ENCODE measurements around the gene HHLA2. TPM values are rescaled to one million over a fixed set of nuclear protein-coding genes. Genes with fewer than 3 reads are reported as not detected.

HHLA2 gene
- total and polyA plus RNA-seq, 8 donors = 0.47 to 3.0 (median 2.4) TPM

DNA sequence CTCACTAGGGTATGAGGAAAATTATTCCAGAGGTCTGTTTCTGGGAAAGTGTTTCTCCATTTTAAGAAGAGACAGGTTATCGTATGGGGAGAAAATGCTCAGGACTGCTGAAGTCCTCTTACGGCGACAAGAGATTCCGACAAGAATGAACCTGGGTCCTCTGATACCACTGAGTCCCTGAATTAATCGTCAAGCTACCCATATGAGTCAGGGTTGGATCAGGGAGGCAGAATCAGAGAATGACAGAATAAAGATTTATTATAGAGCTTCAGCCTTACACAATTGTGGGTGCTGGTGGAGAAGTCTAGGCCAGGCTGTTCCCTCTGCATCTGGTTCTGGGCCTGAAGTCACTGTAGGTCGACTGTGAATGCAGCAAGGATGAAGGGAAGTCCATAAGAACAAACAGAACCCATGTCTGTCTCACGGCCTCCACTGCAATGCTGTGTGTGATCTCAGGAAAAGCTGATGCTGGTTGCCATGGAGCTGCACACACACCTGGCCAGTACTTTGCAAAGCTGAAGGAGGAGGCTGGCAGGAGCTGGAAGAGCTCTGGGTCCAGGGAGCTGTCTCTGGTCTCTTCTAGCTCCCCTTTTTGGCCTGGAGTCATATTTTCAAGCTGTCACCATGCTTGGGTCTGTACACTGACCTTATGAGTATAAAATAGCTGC, 83.9 kb downstream of the HHLA2 start:
- H3K36me3 ChIP-seq = no peaks in the 10 kb centered on the region
- no peaks in the 10 kb centered on the region for H3K27me3 ChIP-seq
- H3K9me3 ChIP-seq = no peaks in the 10 kb centered on the region
- intact Hi-C loops (cut with DNase I) = no loop called here
- H3K4me1 ChIP-seq = no peaks in the 10 kb centered on the region
- no peak overlapping the region for H3K27ac ChIP-seq
- H3K4me3 ChIP-seq = no peak overlapping the region
- ATAC-seq (no peak), DNase-seq (no peak)
- TF ChIP-seq, protein P1, sequence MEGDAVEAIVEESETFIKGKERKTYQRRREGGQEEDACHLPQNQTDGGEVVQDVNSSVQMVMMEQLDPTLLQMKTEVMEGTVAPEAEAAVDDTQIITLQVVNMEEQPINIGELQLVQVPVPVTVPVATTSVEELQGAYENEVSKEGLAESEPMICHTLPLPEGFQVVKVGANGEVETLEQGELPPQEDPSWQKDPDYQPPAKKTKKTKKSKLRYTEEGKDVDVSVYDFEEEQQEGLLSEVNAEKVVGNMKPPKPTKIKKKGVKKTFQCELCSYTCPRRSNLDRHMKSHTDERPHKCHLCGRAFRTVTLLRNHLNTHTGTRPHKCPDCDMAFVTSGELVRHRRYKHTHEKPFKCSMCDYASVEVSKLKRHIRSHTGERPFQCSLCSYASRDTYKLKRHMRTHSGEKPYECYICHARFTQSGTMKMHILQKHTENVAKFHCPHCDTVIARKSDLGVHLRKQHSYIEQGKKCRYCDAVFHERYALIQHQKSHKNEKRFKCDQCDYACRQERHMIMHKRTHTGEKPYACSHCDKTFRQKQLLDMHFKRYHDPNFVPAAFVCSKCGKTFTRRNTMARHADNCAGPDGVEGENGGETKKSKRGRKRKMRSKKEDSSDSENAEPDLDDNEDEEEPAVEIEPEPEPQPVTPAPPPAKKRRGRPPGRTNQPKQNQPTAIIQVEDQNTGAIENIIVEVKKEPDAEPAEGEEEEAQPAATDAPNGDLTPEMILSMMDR (IDR thresholded peaks at IDR 0.05) = no peak

DNA sequence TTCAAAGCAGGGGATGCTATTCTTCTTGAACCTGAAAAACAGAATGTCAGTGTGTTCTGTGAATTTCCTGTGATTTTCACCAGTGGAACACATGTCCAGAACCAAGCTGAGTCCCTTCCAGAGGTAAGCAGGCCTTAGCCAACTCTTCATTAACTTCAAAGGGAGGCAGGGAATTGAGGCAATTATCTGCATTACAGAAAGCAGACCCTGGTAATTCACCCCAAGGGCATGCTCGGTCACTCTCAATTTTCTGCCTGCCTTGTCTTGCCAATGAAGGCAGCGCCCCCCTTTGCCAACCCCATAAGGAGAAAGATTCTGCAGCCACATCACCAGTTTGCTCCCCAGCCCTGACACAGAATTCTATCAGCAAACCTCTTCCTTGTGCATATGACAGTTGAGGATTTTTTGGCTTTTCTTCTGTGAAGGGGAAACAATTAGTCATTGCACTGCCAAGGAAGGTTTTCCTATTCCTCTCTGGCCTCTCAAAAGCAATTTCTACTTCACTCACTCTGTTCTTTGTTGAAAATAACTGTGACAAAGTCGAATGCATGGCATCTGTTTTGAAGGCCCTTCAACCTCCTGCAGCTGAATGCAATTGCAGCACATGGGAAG, 85.3 kb downstream of the HHLA2 start:
- intact Hi-C loops (cut with DNase I) = no loop called here
- no peaks in the 10 kb centered on the region for H3K36me3 ChIP-seq
- no peaks in the 10 kb centered on the region for H3K27me3 ChIP-seq
- H3K9me3 ChIP-seq = no peaks in the 10 kb centered on the region
- ATAC-seq (no peak), DNase-seq (no peak)
- H3K4me3 ChIP-seq = no peak overlapping the region
- TF ChIP-seq, protein P1 (IDR thresholded peaks at IDR 0.05) = no peak
- no peaks in the 10 kb centered on the region for H3K4me1 ChIP-seq
- H3K27ac ChIP-seq = no peak overlapping the region

DNA sequence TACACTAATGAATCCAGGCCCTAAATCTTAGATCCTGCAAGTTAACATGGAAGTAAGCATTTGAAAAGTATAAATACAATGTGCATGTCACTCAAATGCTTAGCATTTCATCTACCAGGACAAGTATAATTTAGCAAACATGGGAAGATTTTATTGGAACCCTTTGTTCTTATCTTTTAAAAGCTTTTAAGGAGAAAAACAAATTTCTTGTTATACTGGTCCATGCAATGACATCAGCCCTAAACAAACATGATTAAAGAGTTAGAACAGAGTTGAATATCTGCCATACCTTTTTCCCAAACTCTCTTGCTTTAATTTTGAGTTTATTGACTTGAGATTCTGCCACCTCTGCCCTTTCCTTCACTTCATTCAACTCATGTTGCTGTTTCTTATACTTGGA, 87.0 kb downstream of the HHLA2 start:
- no peaks in the 10 kb centered on the region for H3K27me3 ChIP-seq
- H3K4me1 ChIP-seq = peaks cover 0 to 2% of the 10 kb centered on the region in 2 donors
- no peak overlapping the region for H3K27ac ChIP-seq
- TF ChIP-seq, protein P1 (IDR thresholded peaks at IDR 0.05) = no peak
- intact Hi-C loops (cut with DNase I) = no loop called here
- no peak overlapping the region for H3K4me3 ChIP-seq
- ATAC-seq (peak; percentile 36), DNase-seq (no peak)
- H3K36me3 ChIP-seq = no peaks in the 10 kb centered on the region
- no peaks in the 10 kb centered on the region for H3K9me3 ChIP-seq

DNA sequence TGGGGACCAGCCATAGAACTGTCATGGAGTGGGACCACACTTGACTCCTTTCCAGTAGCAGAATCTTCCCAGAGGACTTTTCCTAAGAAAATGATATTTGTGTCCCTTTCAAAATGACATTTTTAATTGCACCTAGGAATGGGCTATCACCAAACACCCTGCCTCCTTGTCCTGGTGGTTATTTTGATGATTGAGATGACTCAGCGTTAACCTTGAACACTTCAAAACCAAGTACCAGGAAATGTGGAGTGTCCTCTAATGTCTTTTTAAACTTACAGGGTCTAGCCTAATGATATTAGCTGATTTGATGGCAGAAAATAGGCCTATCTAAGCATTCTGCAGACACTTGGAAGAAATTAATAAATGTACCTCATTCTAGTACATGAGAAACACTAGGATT, 90.7 kb downstream of the HHLA2 start:
- Histone ChIP-seq H3K4me1 (peaks cover 0 to 5% of the 10 kb centered on the region in 2 donors), H3K9me3 (no peaks in the 10 kb centered on the region), H3K4me3 (no peak overlapping the region), H3K27ac (no peak overlapping the region), H3K36me3 (no peaks in the 10 kb centered on the region), H3K27me3 (no peaks in the 10 kb centered on the region)
- intact Hi-C loops (cut with DNase I) = no loop called here
- TF ChIP-seq, protein P1 (IDR thresholded peaks at IDR 0.05) = no peak
- ATAC-seq (peak; percentile 63), DNase-seq (no peak)

DNA sequence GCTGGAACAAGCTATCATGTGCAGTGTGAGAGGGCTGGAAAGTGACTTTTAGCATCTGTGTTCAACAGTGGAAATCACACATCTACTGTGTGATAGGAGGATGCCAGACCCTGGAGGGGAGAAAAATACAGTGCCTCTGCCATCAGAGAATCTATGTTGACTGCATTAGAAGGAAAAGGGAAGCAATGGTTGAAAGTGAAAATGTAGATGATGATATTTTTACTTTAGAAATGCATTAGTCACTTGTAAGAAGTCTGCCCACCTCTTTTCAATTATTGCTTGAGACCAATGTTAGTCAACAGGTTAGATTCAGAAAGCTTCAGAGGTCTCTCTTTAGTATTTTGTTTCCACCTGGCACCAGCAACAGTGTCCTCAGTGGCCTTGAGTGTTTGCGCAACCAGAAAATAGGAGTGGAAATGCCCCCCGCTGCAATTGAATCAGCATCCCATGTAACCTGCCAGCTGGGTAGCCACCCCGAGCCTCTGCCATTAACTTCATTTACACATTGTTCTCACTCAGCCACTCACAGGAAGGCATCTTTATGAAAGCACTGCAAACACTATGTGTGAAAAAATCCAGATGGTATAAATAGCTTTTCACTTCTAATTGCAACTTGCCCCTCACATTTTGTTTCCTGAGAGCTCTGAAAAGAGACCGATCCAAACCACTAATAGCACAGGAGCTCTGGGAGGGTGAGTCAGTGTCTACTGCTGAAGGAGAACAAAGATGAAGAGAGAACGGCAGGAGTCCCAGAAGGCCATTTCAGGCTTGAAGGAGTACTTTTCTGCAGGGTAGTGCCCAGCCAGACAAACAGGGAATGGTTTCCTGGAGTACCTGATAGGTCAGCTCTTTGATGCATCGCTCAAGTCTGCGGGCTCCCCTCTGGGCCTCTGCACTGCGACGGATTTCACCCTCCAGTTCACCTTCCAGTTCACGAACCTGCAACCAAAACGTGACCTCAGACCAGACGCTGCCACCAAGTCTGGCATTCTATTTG, 92.1 kb downstream of the HHLA2 start:
- Histone ChIP-seq H3K9me3 (no peaks in the 10 kb centered on the region), H3K4me1 (peaks cover 0 to 5% of the 10 kb centered on the region in 2 donors), H3K36me3 (no peaks in the 10 kb centered on the region), H3K27ac (no peak overlapping the region), H3K27me3 (no peaks in the 10 kb centered on the region), H3K4me3 (no peak overlapping the region)
- TF ChIP-seq, protein P1 (IDR thresholded peaks at IDR 0.05) = no peak
- DNase-seq (no peak), ATAC-seq (no peak)
- intact Hi-C loops (cut with DNase I) = no loop called here
